CD14-positive monocyte (primary cell): ENCODE results near the gene ZNF512. TPM values are rescaled to one million over a fixed set of nuclear protein-coding genes. Genes with fewer than 3 reads are reported as not detected.

Experiments
- DNase-seq, 3 donors: peaks; one replicate each; pipeline ENCODE4 v3.0.0-alpha.2; 2011 to 2022
- H2AFZ ChIP-seq: 2 replicates; pipeline ENCODE4 v1.6.0; 2012; ENCODE audit warnings: mild to moderate bottlenecking, low read depth, low read length, inconsistent platforms; ENCODE audit not compliant: insufficient read depth, poor library complexity, severe bottlenecking
- H3K27ac ChIP-seq, 2 donors: 1 replicate in 1 of 2; 2 replicates in 1 of 2; pipeline ENCODE4 v1.5.1; 2012 to 2013; ENCODE audit warnings: low read length in 2 of 2, control low read depth in 1 of 2, inconsistent platforms in 1 of 2, low read depth in 1 of 2, mild to moderate bottlenecking in 1 of 2
- H3K27me3 ChIP-seq, 2 donors: one replicate each; pipeline versions ENCODE4 v1.6.0 to v1.6.1; 2011 to 2013; ENCODE audit warnings: low read length in 2 of 2; ENCODE audit not compliant: control insufficient read depth in 2 of 2, insufficient read depth in 2 of 2
- H3K36me3 ChIP-seq, 2 donors: replicated peaks in 1 of 2; 1 replicate in 1 of 2; 2 replicates in 1 of 2; pipeline versions ENCODE4 v1.5.1 to v1.6.1; 2012 to 2013; ENCODE audit warnings: low read length in 2 of 2, control low read depth in 1 of 2, inconsistent platforms in 1 of 2, mild to moderate bottlenecking in 1 of 2; ENCODE audit not compliant: insufficient read depth in 2 of 2, control insufficient read depth in 1 of 2
- H3K4me1 ChIP-seq, 2 donors: 1 replicate in 1 of 2; 2 replicates in 1 of 2; pipeline versions ENCODE4 v1.5.1 to v1.6.1; 2012 to 2013; ENCODE audit warnings: low read length in 2 of 2, control low read depth in 1 of 2, inconsistent platforms in 1 of 2, mild to moderate bottlenecking in 1 of 2, moderate library complexity in 1 of 2; ENCODE audit not compliant: insufficient read depth in 2 of 2, control insufficient read depth in 1 of 2
- H3K4me2 ChIP-seq: replicated peaks from 2 replicates; pipeline ENCODE3; 2012; ENCODE audit warnings: low read length, moderate library complexity, mild to moderate bottlenecking; ENCODE audit not compliant: poor library complexity, severe bottlenecking; ENCODE audit errors: extremely low read depth
- H3K4me3 ChIP-seq, 3 experiments: fragments of 200-600 bp in 1 of 3; sonication (generic) in 1 of 3; replicated peaks in 1 of 3; 1 replicate in 2 of 3; 2 replicates in 1 of 3; pipeline ENCODE4 v1.5.1; 2011 to 2013; ENCODE audit warnings: low read length in 3 of 3, mild to moderate bottlenecking in 3 of 3, control low read depth in 2 of 3, low read depth in 2 of 3, inconsistent platforms in 1 of 3, moderate library complexity in 1 of 3
- H3K79me2 ChIP-seq: 2 replicates; pipeline ENCODE4 v1.6.0; 2012; ENCODE audit warnings: mild to moderate bottlenecking, control low read depth, inconsistent platforms, low read length, moderate library complexity; ENCODE audit not compliant: insufficient read depth
- H3K9ac ChIP-seq: 2 replicates; pipeline ENCODE4 v1.6.0; 2017; ENCODE audit warnings: low read length, mild to moderate bottlenecking; ENCODE audit not compliant: insufficient read depth, poor library complexity, severe bottlenecking
- H3K9me3 ChIP-seq, 2 donors: replicated peaks in 1 of 2; 1 replicate in 1 of 2; 2 replicates in 1 of 2; pipeline versions ENCODE4 v1.5.1 to v1.6.1; 2012 to 2013; ENCODE audit warnings: low read length in 2 of 2, control low read depth in 1 of 2; ENCODE audit not compliant: control insufficient read depth in 1 of 2, insufficient read depth in 1 of 2
- H4K20me1 ChIP-seq: 2 replicates; pipeline ENCODE4 v1.6.0; 2012; ENCODE audit warnings: mild to moderate bottlenecking, low read length, control low read depth, moderate library complexity; ENCODE audit not compliant: insufficient read depth
- H3K27ac Mint-ChIP-seq, 7 donors: one replicate each; pipeline ENCODE4 v1.8.0; 2020; ENCODE audit warnings: mild to moderate bottlenecking in 7 of 7, mixed read lengths in 7 of 7, moderate library complexity in 6 of 7, inconsistent platforms in 2 of 7
- H3K27me3 Mint-ChIP-seq, 3 donors: one replicate each; pipeline ENCODE4 v1.8.0; 2021 to 2022; ENCODE audit warnings: low read depth in 3 of 3, mild to moderate bottlenecking in 3 of 3, mixed read lengths in 3 of 3, moderate library complexity in 3 of 3, inconsistent platforms in 1 of 3
- H3K36me3 Mint-ChIP-seq, 2 donors: one replicate each; pipeline ENCODE4 v1.8.0; 2020; ENCODE audit warnings: mixed read lengths in 2 of 2, inconsistent platforms in 1 of 2, mild to moderate bottlenecking in 1 of 2
- H3K4me1 Mint-ChIP-seq: one replicate; pipeline ENCODE4 v1.8.0; 2020; ENCODE audit warnings: mild to moderate bottlenecking, mixed read lengths
- H3K4me3 Mint-ChIP-seq, 2 donors: one replicate each; pipeline ENCODE4 v1.8.0; 2020; ENCODE audit warnings: mild to moderate bottlenecking in 2 of 2, mixed read lengths in 2 of 2, moderate library complexity in 1 of 2
- H3K9me3 Mint-ChIP-seq, 7 donors: one replicate each; pipeline ENCODE4 v1.8.0; 2020 to 2022; ENCODE audit warnings: mixed read lengths in 7 of 7, mild to moderate bottlenecking in 6 of 7, moderate library complexity in 6 of 7, inconsistent platforms in 2 of 7
- WGBS: methylation state at CpG from one replicate; pipeline ENCODE4 v1.1.5; 2013; ENCODE audit warnings: missing lambda C conversion rate; ENCODE audit not compliant: insufficient coverage; 5-methylcytosine and 5-hydroxymethylcytosine counted together
- intact Hi-C, 2 donors: fragments of 100-400 bp; cut with micrococcal nuclease; formaldehyde crosslinking; loops; one replicate each; pipeline versions ENCODE4 v1.15.0 to v1.15.1; 2023
- polyA plus RNA-seq, 3 donors: library from polyadenylated mRNA; depleted of rRNA in 1 of 3; unstranded in 2 of 3; stranded (reverse) in 1 of 3; fragments of 300-500 nt in 2 of 3; fragments of >200 nt in 1 of 3; fragmentation: Illumina TruSeq in 2 of 3; gene quantifications; 1 replicate in 2 of 3; 2 replicates in 1 of 3; pipeline ENCODE4 v1.2.3, GENCODE V29; 2012 to 2021
- TF ChIP-seq, protein P1 (sequence below): fragments of 200-600 bp; IDR thresholded peaks from one replicate; pipeline ENCODE4 v1.8.0; 2022; ENCODE audit warnings: antibody characterized with exemption, mild to moderate bottlenecking

Gene ZNF512
- polyA plus RNA-seq, 3 donors = 6.7 to 13.1 (median 12.8) TPM

DNA sequence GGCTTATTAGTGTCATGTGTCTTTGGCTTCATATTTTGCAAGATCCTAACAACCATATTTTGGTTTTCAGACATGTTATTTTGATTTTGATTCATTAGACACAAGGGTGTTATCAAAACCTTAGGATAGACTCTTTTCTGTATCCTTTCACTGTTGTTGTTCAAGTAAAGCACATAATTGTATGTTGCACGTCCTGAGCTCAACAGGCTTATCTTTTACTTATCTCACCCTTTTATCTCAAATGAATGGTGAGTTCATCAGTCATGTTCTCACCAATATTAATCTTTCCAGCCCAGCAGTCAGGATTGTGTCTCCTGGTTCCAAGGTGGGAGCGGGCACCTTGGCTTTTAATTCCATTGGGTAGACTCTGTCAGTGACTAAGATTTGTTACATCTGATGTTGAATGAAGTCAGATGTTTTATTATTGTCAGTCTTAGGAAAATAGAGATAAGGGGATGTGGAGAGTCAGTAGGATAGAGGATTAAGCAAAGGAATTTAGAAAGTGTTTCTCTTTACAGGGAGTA lies 57.9 kb downstream of the ZNF512 start:
- Mint-ChIP-seq H3K27ac (no peak overlapping the region), H3K27me3 (no peaks in the 10 kb centered on the region), H3K4me1 (no peaks in the 10 kb centered on the region), H3K9me3 (no peaks in the 10 kb centered on the region), H3K36me3 (peaks cover 76 to 88% of the 10 kb centered on the region in 2 donors), H3K4me3 (no peak overlapping the region)
- no peak overlapping the region for H3K27ac ChIP-seq
- H3K36me3 ChIP-seq = peaks cover 83 to 95% of the 10 kb centered on the region in 2 donors
- H4K20me1 ChIP-seq = no peaks in the 10 kb centered on the region
- H3K9ac ChIP-seq = no peak overlapping the region
- 100% methylated on average over 1 of the region's 2 CpGs for WGBS
- H2AFZ ChIP-seq = no peak overlapping the region
- DNase-seq = no peak
- H3K79me2 ChIP-seq = no peaks in the 10 kb centered on the region
- H3K27me3 ChIP-seq = no peaks in the 10 kb centered on the region
- TF ChIP-seq, protein P1, sequence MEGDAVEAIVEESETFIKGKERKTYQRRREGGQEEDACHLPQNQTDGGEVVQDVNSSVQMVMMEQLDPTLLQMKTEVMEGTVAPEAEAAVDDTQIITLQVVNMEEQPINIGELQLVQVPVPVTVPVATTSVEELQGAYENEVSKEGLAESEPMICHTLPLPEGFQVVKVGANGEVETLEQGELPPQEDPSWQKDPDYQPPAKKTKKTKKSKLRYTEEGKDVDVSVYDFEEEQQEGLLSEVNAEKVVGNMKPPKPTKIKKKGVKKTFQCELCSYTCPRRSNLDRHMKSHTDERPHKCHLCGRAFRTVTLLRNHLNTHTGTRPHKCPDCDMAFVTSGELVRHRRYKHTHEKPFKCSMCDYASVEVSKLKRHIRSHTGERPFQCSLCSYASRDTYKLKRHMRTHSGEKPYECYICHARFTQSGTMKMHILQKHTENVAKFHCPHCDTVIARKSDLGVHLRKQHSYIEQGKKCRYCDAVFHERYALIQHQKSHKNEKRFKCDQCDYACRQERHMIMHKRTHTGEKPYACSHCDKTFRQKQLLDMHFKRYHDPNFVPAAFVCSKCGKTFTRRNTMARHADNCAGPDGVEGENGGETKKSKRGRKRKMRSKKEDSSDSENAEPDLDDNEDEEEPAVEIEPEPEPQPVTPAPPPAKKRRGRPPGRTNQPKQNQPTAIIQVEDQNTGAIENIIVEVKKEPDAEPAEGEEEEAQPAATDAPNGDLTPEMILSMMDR = no peak
- no peaks in the 10 kb centered on the region for H3K4me1 ChIP-seq
- no peaks in the 10 kb centered on the region for H3K9me3 ChIP-seq
- H3K4me3 ChIP-seq = no peak overlapping the region
- H3K4me2 ChIP-seq = no peak overlapping the region
- intact Hi-C loops = no loop called here

DNA sequence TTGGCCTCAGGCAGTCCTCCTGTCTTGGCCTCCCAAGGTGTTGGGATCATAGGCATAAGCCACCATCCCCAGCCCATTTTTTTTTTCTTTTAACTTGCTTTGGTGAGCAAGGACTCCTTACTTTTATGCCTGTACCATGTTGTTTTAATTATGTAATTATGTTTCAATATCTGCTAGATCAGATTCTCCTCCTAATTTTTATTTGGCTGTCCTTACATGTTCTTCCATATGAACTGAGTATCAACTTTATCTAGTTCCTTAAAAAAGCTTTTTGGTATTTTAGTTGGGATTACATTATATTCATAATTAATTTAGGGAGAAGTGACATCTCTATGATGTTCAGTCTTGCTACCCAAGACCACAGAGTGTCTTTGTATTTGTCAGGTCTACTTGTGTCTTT lies 62.4 kb downstream of the ZNF512 start:
- Mint-ChIP-seq H3K36me3 (peaks cover 72 to 93% of the 10 kb centered on the region in 2 donors), H3K27ac (no peak overlapping the region), H3K4me3 (no peak overlapping the region), H3K4me1 (no peaks in the 10 kb centered on the region), H3K27me3 (no peaks in the 10 kb centered on the region), H3K9me3 (no peaks in the 10 kb centered on the region)
- no peaks in the 10 kb centered on the region for H3K27me3 ChIP-seq
- TF ChIP-seq, protein P1 = no peak
- H3K79me2 ChIP-seq = no peaks in the 10 kb centered on the region
- H4K20me1 ChIP-seq = no peaks in the 10 kb centered on the region
- no peak for DNase-seq
- no peak overlapping the region for H3K9ac ChIP-seq
- no peak overlapping the region for H2AFZ ChIP-seq
- H3K27ac ChIP-seq = no peak overlapping the region
- H3K4me1 ChIP-seq = no peaks in the 10 kb centered on the region
- no peak overlapping the region for H3K4me2 ChIP-seq
- H3K36me3 ChIP-seq = peaks cover 80 to 96% of the 10 kb centered on the region in 2 donors
- intact Hi-C loops = no loop called here
- H3K4me3 ChIP-seq = no peak overlapping the region
- H3K9me3 ChIP-seq = no peaks in the 10 kb centered on the region
